Activated T-helper 9 cell treated with anti-CD3 and anti-CD28 coated beads, Interleukin-2, amount 50 U/mL, for 16 hours (primary cell): ENCODE results near the gene ODF2.
"Not testable (repeated sequence)": the region's sequence is repeated elsewhere in the genome, so short reads cannot be mapped to it uniquely, and the experiment has no call there.

Experiments
- DNase-seq: peaks from one replicate; pipeline ENCODE4 v3.0.0-alpha.2; 2020; ENCODE audit warnings: low read depth

Gene ODF2

GRCh38 chr9:128424268-128424780, 31.5 kb upstream of the ODF2 start:
- no peak for DNase-seq

- no peak for DNase-seq
Measured at GRCh38 chr9:128428644-128429512, 26.9 kb upstream of the ODF2 start.

- DNase-seq: no peak
Measured at GRCh38 chr9:128429513-128430086, 26.2 kb upstream of the ODF2 start.

GRCh38 chr9:128431207-128431606, 24.6 kb upstream of the ODF2 start:
- no peak for DNase-seq

GRCh38 chr9:128434340-128434739, 21.5 kb upstream of the ODF2 start:
- no peak for DNase-seq

GRCh38 chr9:128435611-128436010, 20.2 kb upstream of the ODF2 start:
- DNase-seq: no peak

- peak; percentile 68 for DNase-seq
Measured at GRCh38 chr9:128438343-128439109, 17.3 kb upstream of the ODF2 start.

GRCh38 chr9:128439273-128439672, 16.5 kb upstream of the ODF2 start:
- DNase-seq: no peak

GRCh38 chr9:128442150-128442549, 13.7 kb upstream of the ODF2 start:
- no peak for DNase-seq

GRCh38 chr9:128446505-128446904, 9.3 kb upstream of the ODF2 start:
- DNase-seq: not testable (repeated sequence)

- DNase-seq: no peak
Measured at GRCh38 chr9:128448746-128449145, 7.1 kb upstream of the ODF2 start.

- no peak for DNase-seq
Measured at GRCh38 chr9:128454991-128455390, 815 bp upstream of the ODF2 start.

GRCh38 chr9:128456613-128457061, 831 bp downstream of the ODF2 start:
- peak; percentile 50 for DNase-seq

GRCh38 chr9:128457207-128457606, 1.4 kb downstream of the ODF2 start:
- no peak for DNase-seq

GRCh38 chr9:128459011-128459410, 3.2 kb downstream of the ODF2 start:
- DNase-seq: no peak

- no peak for DNase-seq
Measured at GRCh38 chr9:128469070-128469469, 13.3 kb downstream of the ODF2 start.

- no peak for DNase-seq
Measured at GRCh38 chr9:128470560-128470959, 14.8 kb downstream of the ODF2 start.

GRCh38 chr9:128473104-128473503, 17.3 kb downstream of the ODF2 start:
- no peak for DNase-seq

- no peak for DNase-seq
Measured at GRCh38 chr9:128475867-128476266, 20.1 kb downstream of the ODF2 start.

GRCh38 chr9:128479262-128479661, 23.5 kb downstream of the ODF2 start:
- no peak for DNase-seq

GRCh38 chr9:128481561-128481960, 25.8 kb downstream of the ODF2 start:
- no peak for DNase-seq

GRCh38 chr9:128482186-128482585, 26.4 kb downstream of the ODF2 start:
- DNase-seq: no peak
